ENCODE measurements around the gene RAB11B.

RAB11B gene

GRCh38 chr19:8355631-8356402, 34.3 kb upstream of the RAB11B start:
- no peak overlapping the region for H3K4me3 ChIP-seq (ENCODE audit: low read depth, low read length)
- no peak for TF ChIP-seq CTCF (IDR thresholded peaks at IDR 0.05; ENCODE audit: borderline replicate concordance, insufficient read depth, low read depth, low read length)

- TF ChIP-seq CTCF (IDR thresholded peaks at IDR 0.05; ENCODE audit: borderline replicate concordance, insufficient read depth, low read depth, low read length) = no peak
Observed at GRCh38 chr19:8357007-8357521, 33.1 kb upstream of the RAB11B start.

GRCh38 chr19:8358948-8359347, 31.2 kb upstream of the RAB11B start:
- no peak overlapping the region for H3K4me3 ChIP-seq (ENCODE audit: low read depth, low read length)
- no peak for TF ChIP-seq CTCF (IDR thresholded peaks at IDR 0.05; ENCODE audit: borderline replicate concordance, insufficient read depth, low read depth, low read length)

More at GRCh38 chr19:8357007-8357521, 33.1 kb upstream of the RAB11B start:
- H3K4me3 ChIP-seq (ENCODE audit: low read depth, low read length) = no peak overlapping the region

GRCh38 chr19:8360196-8360595, 30.0 kb upstream of the RAB11B start:
- no peak overlapping the region for H3K4me3 ChIP-seq (ENCODE audit: low read depth, low read length)
- no peak for TF ChIP-seq CTCF (IDR thresholded peaks at IDR 0.05; ENCODE audit: borderline replicate concordance, insufficient read depth, low read depth, low read length)

DNA sequence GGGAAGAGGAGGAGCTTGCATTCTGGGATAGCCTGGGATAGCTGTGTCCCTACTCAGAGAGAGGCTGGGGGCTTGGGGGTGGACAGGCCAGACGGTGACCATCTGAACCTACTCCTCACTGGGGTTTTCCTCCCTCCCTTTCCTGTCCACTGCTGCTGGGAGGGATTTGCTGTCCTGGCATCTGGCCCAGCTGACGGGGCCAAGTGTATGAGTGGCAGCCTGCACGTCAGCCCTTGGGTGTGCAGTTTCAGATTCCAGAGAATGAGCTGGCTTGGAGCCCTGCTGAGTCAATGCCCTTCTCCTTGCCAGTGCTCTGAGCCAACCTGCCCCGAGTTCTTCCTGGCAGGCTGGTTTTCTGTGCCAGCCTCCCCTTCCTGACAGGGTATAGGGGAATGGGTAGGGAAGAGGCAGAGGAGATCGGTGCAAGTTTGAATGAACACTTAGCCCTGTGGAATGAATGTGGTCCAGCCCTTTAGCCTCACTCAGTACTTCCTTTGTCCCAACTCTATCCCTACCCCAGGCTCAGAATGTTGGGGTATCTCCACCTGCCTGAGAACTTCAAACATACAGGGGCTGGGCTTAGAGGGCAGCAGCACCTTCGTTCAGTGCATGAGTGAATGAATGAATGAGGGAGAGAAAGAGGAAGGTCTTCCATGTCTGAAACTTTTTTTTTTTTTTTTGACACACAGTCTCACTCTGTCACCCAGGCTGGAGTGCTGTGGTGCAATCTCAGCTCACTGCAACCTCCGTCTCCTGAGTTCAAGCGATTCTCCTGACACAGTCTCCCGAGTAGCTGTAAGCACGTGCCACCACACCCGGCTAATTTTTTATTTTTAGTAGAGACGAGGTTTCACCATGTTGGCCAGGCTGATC, 28.0 kb upstream of the RAB11B start:
- no peak overlapping the region for H3K4me3 ChIP-seq (ENCODE audit: low read depth, low read length)
- no peak for TF ChIP-seq CTCF (IDR thresholded peaks at IDR 0.05; ENCODE audit: borderline replicate concordance, insufficient read depth, low read depth, low read length)

DNA sequence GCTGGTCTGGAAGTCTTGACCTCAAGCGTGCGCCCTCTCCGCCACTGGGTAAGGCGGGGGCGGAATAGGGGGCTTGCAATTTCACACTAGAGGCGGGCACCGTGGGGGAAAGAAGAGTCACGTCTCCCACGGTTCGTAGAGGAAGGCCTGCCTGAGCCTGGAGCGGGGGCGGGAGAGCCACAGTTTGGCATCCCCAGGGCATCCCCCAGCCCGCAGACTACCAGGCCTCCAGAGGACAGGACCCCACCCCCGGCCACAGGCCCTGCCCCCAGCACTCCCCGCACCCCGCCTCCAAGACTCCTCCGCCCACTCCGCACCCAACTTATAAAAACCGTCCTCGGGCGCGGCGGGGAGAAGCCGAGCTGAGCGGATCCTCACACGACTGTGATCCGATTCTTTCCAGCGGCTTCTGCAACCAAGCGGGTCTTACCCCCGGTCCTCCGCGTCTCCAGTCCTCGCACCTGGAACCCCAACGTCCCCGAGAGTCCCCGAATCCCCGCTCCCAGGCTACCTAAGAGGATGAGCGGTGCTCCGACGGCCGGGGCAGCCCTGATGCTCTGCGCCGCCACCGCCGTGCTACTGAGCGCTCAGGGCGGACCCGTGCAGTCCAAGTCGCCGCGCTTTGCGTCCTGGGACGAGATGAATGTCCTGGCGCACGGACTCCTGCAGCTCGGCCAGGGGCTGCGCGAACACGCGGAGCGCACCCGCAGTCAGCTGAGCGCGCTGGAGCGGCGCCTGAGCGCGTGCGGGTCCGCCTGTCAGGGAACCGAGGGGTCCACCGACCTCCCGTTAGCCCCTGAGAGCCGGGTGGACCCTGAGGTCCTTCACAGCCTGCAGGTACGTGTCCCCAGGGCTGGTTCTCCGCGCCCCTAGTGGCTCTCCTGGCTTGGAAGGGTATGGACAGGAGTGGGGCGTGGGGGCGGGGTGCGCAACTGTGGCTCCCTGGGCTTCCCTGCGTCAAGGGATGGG, 26.1 kb upstream of the RAB11B start, which contains the start of gene ANGPTL4:
TSS of gene ANGPTL4 (plus strand) at position 353 of the 969 bp plus-strand sequence. CDS start at position 520, 167 bp downstream.
- no peak within 1 kb of the TSS for H3K4me3 ChIP-seq (ENCODE audit: low read depth, low read length)
- no peak for TF ChIP-seq CTCF (IDR thresholded peaks at IDR 0.05; ENCODE audit: borderline replicate concordance, insufficient read depth, low read depth, low read length)

Measured in GM12875 (cell line).